Suprapubic skin (tissue), 4 donors: ENCODE data around the gene HBZ.

Source experiments
- EP300 ChIP-seq: sonication (generic); formaldehyde crosslinking; IDR thresholded peaks from one replicate; pipeline ENCODE4 v1.6.1; 2017; ENCODE audit warnings: antibody characterized with exemption
- POLR2AphosphoS5 ChIP-seq, 3 donors: sonication (generic); formaldehyde crosslinking; IDR thresholded peaks; one replicate each; pipeline ENCODE4 v1.6.1; 2017; ENCODE audit warnings: antibody characterized with exemption in 3 of 3
- TF ChIP-seq, protein P1 (sequence below), 2 donors: fragments of 200-600 bp in 1 of 2; fragments of 450-650 bp in 1 of 2; sonication (generic) in 1 of 2; IDR thresholded peaks; one replicate each; pipeline ENCODE4 v1.5.1; 2016 to 2019; ENCODE audit warnings: antibody characterized with exemption in 2 of 2, mild to moderate bottlenecking in 1 of 2, moderate library complexity in 1 of 2

DNA sequence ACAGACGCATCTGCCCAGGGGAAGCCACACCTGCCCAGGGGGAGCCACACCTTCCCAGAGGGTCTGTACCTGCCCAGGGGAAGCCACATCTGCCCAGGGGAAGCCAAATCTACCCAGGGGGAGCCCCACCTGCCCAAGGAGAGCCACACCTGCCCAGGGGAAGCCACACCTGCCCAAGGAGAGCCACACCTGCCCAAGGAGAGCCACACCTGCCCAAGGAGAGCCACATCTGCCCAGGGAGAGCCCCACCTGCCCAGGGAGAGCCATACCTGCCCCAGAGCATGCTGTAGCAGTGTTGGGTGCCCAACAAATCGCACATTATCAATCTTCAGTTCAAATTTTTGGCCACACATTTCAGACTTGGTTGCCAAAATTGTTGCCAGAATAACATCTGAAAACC is 33.6 kb upstream of the HBZ start:
- TF ChIP-seq, protein P1, sequence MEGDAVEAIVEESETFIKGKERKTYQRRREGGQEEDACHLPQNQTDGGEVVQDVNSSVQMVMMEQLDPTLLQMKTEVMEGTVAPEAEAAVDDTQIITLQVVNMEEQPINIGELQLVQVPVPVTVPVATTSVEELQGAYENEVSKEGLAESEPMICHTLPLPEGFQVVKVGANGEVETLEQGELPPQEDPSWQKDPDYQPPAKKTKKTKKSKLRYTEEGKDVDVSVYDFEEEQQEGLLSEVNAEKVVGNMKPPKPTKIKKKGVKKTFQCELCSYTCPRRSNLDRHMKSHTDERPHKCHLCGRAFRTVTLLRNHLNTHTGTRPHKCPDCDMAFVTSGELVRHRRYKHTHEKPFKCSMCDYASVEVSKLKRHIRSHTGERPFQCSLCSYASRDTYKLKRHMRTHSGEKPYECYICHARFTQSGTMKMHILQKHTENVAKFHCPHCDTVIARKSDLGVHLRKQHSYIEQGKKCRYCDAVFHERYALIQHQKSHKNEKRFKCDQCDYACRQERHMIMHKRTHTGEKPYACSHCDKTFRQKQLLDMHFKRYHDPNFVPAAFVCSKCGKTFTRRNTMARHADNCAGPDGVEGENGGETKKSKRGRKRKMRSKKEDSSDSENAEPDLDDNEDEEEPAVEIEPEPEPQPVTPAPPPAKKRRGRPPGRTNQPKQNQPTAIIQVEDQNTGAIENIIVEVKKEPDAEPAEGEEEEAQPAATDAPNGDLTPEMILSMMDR (IDR thresholded peaks at IDR 0.05) = no peak
- no peak for TF ChIP-seq EP300
- TF ChIP-seq POLR2AphosphoS5 (IDR thresholded peaks at IDR 0.05) = no peak
